Left renal cortex interstitium (tissue), 4 donors: ENCODE measurements around the gene IPP. TPM values are rescaled to one million over a fixed set of nuclear protein-coding genes. Genes with fewer than 3 reads are reported as not detected.
A peak's percentile ranks its signal among the peaks of the same experiment; 100 is the strongest.
"Not testable (repeated sequence)": the region's sequence is repeated elsewhere in the genome, so short reads cannot be mapped to it uniquely, and the experiment has no call there.

Source experiments
- DNase-seq, 4 donors: peaks; one replicate each; pipeline ENCODE4 v3.0.0-alpha.2; 2013; ENCODE audit warnings: low read depth in 4 of 4, low spot score in 2 of 4, missing footprints in 1 of 4
- polyA plus RNA-seq, 4 donors: library from polyadenylated mRNA; unstranded; fragments of 120-200 nt; gene quantifications; one replicate each; pipeline ENCODE4 v1.2.1, GENCODE V29; 2013; ENCODE audit not compliant: insufficient read length in 4 of 4

The IPP gene
- polyA plus RNA-seq: 10 to 100 TPM; 25.0 to 31.3 (median 27.4) TPM

- peak; percentile 85 to 97 (median 94) for DNase-seq
These were observed at the start of gene IPP for GRCh38 chr1:45750298-45751038. Gene IPP, minus strand, starts transcription at chr1:45750653. Its CDS starts 4,242 bp downstream, at chr1:45746411.

- DNase-seq: no peak
These were observed 46.5 kb upstream of the IPP start for GRCh38 chr1:45796946-45797345.

GRCh38 chr1:45796381-45796780 lies 45.9 kb upstream of the IPP start:
- DNase-seq: no peak

- DNase-seq: no peak
These were observed 43.6 kb upstream of the IPP start for GRCh38 chr1:45793942-45794604.

- no peak for DNase-seq
These were observed 42.3 kb upstream of the IPP start for GRCh38 chr1:45792744-45793143.

DNA sequence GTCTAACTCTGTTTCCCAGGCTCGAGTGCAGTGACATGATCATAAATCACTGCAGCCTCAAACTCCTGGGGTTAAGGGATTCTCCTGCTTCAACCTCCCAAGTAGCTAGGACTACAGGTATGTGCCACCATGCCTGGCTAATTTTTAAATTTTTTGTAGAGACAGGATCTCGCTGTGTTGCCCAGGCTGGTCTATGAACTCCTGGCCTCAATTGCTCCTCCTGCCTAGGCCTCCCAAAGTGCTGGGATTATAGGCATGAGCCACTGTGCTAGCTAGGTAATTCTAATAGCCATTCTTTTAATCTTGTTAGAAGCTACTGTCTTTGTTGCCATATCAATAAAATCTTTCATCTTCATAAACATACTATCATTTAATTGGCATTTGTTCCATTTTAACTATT lies 39.1 kb upstream of the IPP start:
- DNase-seq: no peak

- no peak for DNase-seq
These were observed 37.5 kb upstream of the IPP start for GRCh38 chr1:45787905-45788304.

GRCh38 chr1:45785583-45785982 lies 35.1 kb upstream of the IPP start:
- no peak for DNase-seq

GRCh38 chr1:45775794-45776193 lies 25.3 kb upstream of the IPP start:
- no peak for DNase-seq

GRCh38 chr1:45772971-45773370 lies 22.5 kb upstream of the IPP start:
- DNase-seq: no peak

- no peak for DNase-seq
These were observed 18.9 kb upstream of the IPP start for GRCh38 chr1:45769261-45769932.

DNA sequence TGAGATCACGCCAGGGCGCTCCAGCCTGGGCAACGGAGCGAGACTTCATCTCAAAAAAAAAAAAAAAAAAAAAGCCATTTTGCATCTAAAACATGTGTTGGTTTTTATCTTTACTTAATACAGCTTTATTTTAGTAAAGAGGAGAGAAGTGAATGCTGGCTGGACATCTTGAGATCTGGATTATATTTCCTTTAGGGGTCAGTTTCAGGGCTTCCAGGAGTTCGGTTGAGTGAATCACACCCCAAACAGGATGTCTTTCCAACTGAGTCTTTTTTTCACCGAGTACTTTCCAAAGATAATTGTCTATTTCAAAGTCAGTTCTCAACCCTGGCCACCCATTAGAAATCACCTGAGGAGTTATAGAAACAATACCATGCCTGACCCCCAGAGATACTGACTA lies 16.6 kb upstream of the IPP start:
- DNase-seq: no peak

GRCh38 chr1:45765999-45766792 lies 15.7 kb upstream of the IPP start:
- DNase-seq: no peak

- DNase-seq: no peak
These were observed 11.8 kb upstream of the IPP start for GRCh38 chr1:45762291-45762690.

DNA sequence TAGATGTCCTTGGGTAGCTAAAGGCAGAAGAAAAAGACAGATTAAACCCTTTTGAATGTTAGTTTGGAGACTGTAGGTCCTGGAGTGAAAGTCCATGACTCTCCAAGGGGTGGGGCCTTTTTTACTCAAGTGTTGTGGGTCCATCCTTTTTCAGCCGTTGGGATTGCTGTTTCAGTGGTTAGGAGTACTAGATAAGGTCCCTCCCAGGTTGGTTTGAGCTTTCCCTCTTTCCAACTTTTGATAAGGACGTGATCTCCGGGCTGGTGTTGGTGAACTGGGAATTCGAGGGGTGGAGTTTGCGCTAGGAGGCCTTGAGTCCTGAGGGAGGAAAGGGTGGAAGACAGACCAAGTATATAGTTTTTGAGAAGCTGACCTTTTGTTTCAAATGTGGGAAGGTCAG lies 5.2 kb upstream of the IPP start:
- DNase-seq: no peak

DNA sequence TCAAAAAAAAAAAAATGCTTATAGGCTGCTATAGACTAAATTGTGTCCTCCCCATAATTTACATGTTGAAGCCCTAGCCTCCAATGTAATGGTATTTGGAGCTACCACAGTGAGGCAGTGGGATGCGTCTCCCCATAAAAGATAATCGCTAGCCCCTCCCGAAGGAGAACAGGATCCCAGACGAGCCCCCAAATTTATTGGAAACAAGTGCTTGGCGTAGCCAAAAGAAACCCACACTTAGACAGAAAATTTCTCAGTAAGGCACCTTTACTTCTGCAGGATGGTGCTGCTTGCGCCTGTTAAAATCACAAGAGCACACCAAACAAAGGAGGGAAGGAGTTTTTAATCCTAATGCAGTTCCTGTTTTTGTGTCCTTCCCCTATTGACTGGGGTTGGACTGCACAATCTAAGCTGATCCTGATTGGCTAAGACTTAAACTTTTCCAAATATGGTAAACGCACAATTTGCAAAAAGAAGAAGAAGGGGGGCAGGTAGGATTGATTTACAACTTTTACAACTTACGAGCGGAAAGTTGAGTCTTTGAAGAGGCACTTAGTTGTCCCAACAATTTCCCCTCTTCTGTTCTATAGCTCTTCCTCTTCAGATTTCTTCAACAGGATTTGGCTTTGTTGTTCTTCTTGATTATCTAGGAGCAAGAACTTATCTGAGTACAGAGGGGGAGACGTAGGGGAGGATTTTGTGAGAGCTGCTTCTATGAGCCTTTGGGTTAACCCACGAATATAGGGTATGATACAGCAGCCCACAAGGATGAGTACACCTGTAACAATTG lies 3.0 kb upstream of the IPP start:
- DNase-seq: no peak

GRCh38 chr1:45752441-45753052 lies 2.1 kb upstream of the IPP start:
- DNase-seq: no peak

- no peak for DNase-seq
These were observed 1.6 kb upstream of the IPP start for GRCh38 chr1:45752014-45752413.

DNA sequence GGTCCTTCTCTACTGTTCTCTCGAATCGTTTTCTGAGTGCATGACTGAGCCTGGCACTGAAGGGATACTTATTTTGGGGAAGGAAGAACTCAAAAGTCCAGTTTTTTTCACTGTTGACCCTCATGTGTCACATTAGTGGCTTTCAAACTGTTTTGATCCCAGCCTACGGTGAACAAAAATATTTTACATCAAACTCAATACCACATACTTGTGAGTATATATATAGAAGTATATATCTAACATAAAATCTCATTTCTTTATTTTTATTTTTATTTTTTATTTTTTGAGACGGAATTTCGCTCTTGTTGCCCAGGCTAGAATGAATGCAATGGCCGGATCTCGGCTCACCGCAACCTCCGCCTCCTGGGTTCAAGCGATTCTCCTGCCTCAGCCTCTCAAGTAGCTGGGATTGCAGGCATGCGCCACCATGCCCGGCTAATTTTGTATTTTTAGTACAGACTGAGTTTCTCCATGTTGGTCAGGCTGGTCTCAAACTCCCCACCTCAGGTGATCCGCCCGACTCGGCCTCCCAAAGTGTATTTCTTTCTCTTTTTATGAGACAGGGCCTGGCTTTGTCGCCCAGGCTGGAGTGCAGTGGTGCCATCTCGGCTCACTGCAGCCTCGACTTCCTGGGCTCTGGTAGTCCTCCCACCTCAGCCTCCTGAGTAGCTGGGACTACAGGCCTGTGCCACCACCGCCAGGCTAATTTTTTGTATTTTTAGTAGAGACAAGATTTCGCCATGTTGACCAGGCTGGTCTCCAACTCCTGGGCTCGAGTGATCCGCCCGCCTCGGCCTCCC lies 786 bp upstream of the IPP start:
- DNase-seq: not testable (repeated sequence)
